Neuronal stem cell (in vitro differentiated cells): ENCODE results near the gene B9D2.

Experiments used
- DNase-seq: peaks from one replicate; pipeline ENCODE4 v3.0.0-alpha.2; 2013; ENCODE audit warnings: low spot score
- H2AFZ ChIP-seq: one replicate; pipeline ENCODE4 v1.6.1; 2013; ENCODE audit warnings: mild to moderate bottlenecking, low read length, inconsistent platforms
- H2AK5ac ChIP-seq: 2 replicates; pipeline ENCODE4 v1.6.1; 2013; ENCODE audit warnings: low read depth, mild to moderate bottlenecking, inconsistent platforms, low read length, moderate library complexity, mixed read lengths
- H2BK120ac ChIP-seq: 2 replicates; pipeline ENCODE4 v1.6.1; 2013; ENCODE audit warnings: low read depth, mild to moderate bottlenecking, inconsistent platforms, low read length, moderate library complexity, mixed read lengths
- H2BK12ac ChIP-seq: one replicate; pipeline ENCODE4 v1.6.1; 2013; ENCODE audit warnings: low read length, inconsistent platforms
- H2BK15ac ChIP-seq: 2 replicates; pipeline ENCODE4 v1.6.1; 2013; ENCODE audit warnings: mild to moderate bottlenecking, low read length, inconsistent platforms, mixed read lengths
- H2BK5ac ChIP-seq: one replicate; pipeline ENCODE4 v1.6.1; 2013; ENCODE audit warnings: inconsistent platforms, mild to moderate bottlenecking, low read length, moderate library complexity
- H3K14ac ChIP-seq: one replicate; pipeline ENCODE4 v1.6.1; 2013; ENCODE audit warnings: low read length, inconsistent platforms
- H3K18ac ChIP-seq: 2 replicates; pipeline ENCODE4 v1.6.1; 2013; ENCODE audit warnings: low read length, inconsistent platforms
- H3K23ac ChIP-seq: 2 replicates; pipeline ENCODE4 v1.6.1; 2013; ENCODE audit warnings: low read depth, mild to moderate bottlenecking, mixed read lengths, low read length, inconsistent platforms; ENCODE audit not compliant: poor library complexity
- H3K27ac ChIP-seq: replicated peaks from 3 replicates; pipeline ENCODE4 v1.5.1; 2013; ENCODE audit warnings: low read length, inconsistent platforms
- H3K27me3 ChIP-seq, 3 experiments: 2 replicates each; pipeline ENCODE4 v1.6.1; 2013; ENCODE audit warnings: low read length in 3 of 3, mild to moderate bottlenecking in 2 of 3, inconsistent platforms in 1 of 3, low read depth in 1 of 3, mixed read lengths in 1 of 3, moderate library complexity in 1 of 3; ENCODE audit not compliant: control insufficient read depth in 3 of 3, insufficient read depth in 3 of 3
- H3K36me3 ChIP-seq, 2 donors: replicated peaks in 1 of 2; 2 replicates each; pipeline ENCODE4 v1.6.1; 2013; ENCODE audit warnings: low read length in 2 of 2; ENCODE audit not compliant: control insufficient read depth in 2 of 2, insufficient read depth in 2 of 2
- H3K4ac ChIP-seq: 2 replicates; pipeline ENCODE4 v1.6.1; 2013; ENCODE audit warnings: inconsistent platforms, mild to moderate bottlenecking, low read length, moderate library complexity
- H3K4me1 ChIP-seq, 2 donors: 1 replicate in 1 of 2; 2 replicates in 1 of 2; pipeline ENCODE4 v1.6.1; 2013; ENCODE audit warnings: low read length in 2 of 2, low read depth in 1 of 2; ENCODE audit not compliant: control insufficient read depth in 2 of 2, insufficient read depth in 1 of 2
- H3K4me2 ChIP-seq: one replicate; pipeline ENCODE4 v1.6.1; 2013; ENCODE audit warnings: mild to moderate bottlenecking, low read length, inconsistent platforms; ENCODE audit not compliant: insufficient read depth, poor library complexity, severe bottlenecking
- H3K4me3 ChIP-seq, 2 donors: 2 replicates each; pipeline ENCODE4 v1.5.1; 2013; ENCODE audit warnings: low read length in 2 of 2, mild to moderate bottlenecking in 2 of 2, inconsistent platforms in 1 of 2, moderate library complexity in 1 of 2
- H3K79me1 ChIP-seq: one replicate; pipeline ENCODE4 v1.6.1; 2013; ENCODE audit warnings: low read depth, mild to moderate bottlenecking, inconsistent platforms, low read length, moderate library complexity
- H3K9ac ChIP-seq: one replicate; pipeline ENCODE4 v1.6.1; 2013; ENCODE audit warnings: mild to moderate bottlenecking, low read depth, low read length, inconsistent platforms; ENCODE audit not compliant: poor library complexity
- H3K9me3 ChIP-seq, 2 donors: replicated peaks in 1 of 2; 2 replicates each; pipeline versions ENCODE3 to v1.6.1; 2013; ENCODE audit warnings: low read length in 2 of 2, mild to moderate bottlenecking in 2 of 2, inconsistent platforms in 1 of 2, low read depth in 1 of 2, mixed read lengths in 1 of 2, moderate library complexity in 1 of 2; ENCODE audit not compliant: control insufficient read depth in 2 of 2, insufficient read depth in 1 of 2
- H4K8ac ChIP-seq: one replicate; pipeline ENCODE4 v1.6.1; 2013; ENCODE audit warnings: low read depth, mild to moderate bottlenecking, inconsistent platforms, low read length, moderate library complexity
- H4K91ac ChIP-seq: one replicate; pipeline ENCODE4 v1.6.1; 2013; ENCODE audit warnings: low read length, low read depth, mild to moderate bottlenecking, inconsistent platforms; ENCODE audit not compliant: poor library complexity
- whole genome bisulfite sequencing, 2 donors: extraction: QIAGEN DNeasy Blood & Tissue Kit; methylation state at CpG; one replicate each; pipeline ENCODE4 v1.1.7; 2013; ENCODE audit warnings: missing lambda C conversion rate in 2 of 2, mixed read lengths in 1 of 2; ENCODE audit not compliant: insufficient read length in 2 of 2, insufficient replicate concordance in 1 of 2; ENCODE audit errors: extremely low coverage in 2 of 2; 5-methylcytosine and 5-hydroxymethylcytosine counted together

Gene B9D2

DNA sequence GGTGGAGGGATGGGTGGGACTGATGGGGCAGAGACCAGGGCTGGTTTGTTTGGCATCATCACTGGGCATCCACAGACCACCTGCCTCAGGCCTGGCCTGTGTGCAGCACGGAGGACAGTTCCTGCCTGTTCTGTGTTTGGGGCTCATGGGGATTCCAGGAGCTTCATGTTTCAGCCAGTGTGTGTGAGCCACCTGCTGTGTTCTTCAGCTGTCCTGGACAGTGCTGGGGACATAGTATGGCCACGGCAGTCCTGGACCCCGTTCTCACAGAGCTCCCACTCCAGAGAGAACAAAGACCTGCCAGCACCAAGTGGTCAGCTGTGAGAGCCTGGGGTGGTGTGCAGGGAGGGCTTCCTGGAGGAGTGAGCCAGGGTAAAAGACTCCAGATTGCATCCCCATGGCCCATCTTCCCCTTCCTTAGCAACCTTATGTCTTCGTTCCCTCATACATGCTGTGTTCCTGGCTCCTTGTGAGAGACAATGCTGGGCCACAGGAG, 55.9 kb downstream of the B9D2 start:
- no CpG with 5 or more reads among the region's 4 CpGs for WGBS, 2 donors
- peak overlapping the region; percentile 47 for H3K27ac ChIP-seq
- H3K23ac ChIP-seq, result no peak overlapping the region
- H2BK5ac ChIP-seq, result peak overlapping the region; percentile 7
- peak overlapping the region; percentile 5 for H4K8ac ChIP-seq
- H3K18ac ChIP-seq, result no peak overlapping the region
- peaks cover 42 to 66% of the 10 kb centered on the region in 2 donors for H3K36me3 ChIP-seq
- H3K9ac ChIP-seq, result no peak overlapping the region
- H3K4ac ChIP-seq, result no peak overlapping the region
- H3K9me3 ChIP-seq, result no peaks in the 10 kb centered on the region
- no peaks in the 10 kb centered on the region for H3K27me3 ChIP-seq
- H2BK12ac ChIP-seq, result no peak overlapping the region
- no peak overlapping the region for H4K91ac ChIP-seq
- no peak overlapping the region for H2BK120ac ChIP-seq
- H3K4me1 ChIP-seq, result peaks cover 0 to 8% of the 10 kb centered on the region in 2 donors
- no peak for DNase-seq
- no peak overlapping the region for H2AFZ ChIP-seq
- no peak overlapping the region for H3K14ac ChIP-seq
- H2BK15ac ChIP-seq, result no peak overlapping the region
- peaks cover 2% of the 10 kb centered on the region for H3K79me1 ChIP-seq
- no peak overlapping the region for H3K4me3 ChIP-seq
- no peak overlapping the region for H3K4me2 ChIP-seq
- no peak overlapping the region for H2AK5ac ChIP-seq

DNA sequence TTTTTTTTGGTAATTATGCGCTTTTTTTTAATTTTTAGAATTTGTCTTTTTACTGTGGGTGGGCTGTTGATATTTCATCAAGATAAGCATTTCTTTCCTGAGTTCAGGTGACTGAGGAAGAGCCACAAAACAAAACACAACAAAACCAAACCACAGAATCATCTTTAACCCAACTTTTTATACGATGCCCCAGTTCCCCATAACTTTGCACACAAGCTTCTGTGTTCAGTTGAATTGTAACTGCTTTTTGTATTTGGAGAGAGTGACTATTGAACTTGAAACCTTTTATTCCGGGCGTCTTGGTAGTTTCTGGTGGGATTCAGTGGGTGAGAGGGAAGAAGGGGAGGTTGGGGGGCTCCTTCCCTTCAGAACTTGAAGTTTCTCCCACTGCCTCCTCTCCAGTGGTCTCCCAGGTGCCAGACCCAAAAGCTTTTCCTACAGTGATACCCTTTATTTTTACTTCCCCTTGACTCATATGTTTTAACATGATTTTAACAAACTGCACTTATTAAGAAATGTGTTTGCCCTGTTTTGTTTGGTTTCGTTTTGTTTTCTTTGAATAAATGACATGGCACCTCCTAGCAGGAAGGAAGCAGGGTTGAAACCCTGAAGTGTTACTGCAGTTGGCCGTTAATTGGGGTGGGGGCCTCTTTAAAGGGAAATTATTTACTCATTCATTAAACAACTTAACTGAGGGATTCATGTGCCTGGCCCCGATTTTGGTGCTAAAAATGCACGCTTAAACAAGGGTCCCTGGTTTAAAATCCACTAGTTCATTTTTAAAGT, 56.7 kb downstream of the B9D2 start:
- H3K9ac ChIP-seq, result no peak overlapping the region
- H2AFZ ChIP-seq, result no peak overlapping the region
- WGBS, 2 donors, result no CpG with 5 or more reads among the region's 8 CpGs
- H3K4ac ChIP-seq, result no peak overlapping the region
- H2BK12ac ChIP-seq, result no peak overlapping the region
- no peaks in the 10 kb centered on the region for H3K9me3 ChIP-seq
- H2BK5ac ChIP-seq, result no peak overlapping the region
- no peak overlapping the region for H3K14ac ChIP-seq
- no peak for DNase-seq
- H4K91ac ChIP-seq, result no peak overlapping the region
- H3K36me3 ChIP-seq, result peaks cover 45 to 66% of the 10 kb centered on the region in 2 donors
- H2BK120ac ChIP-seq, result no peak overlapping the region
- H3K27ac ChIP-seq, result no peak overlapping the region
- H4K8ac ChIP-seq, result no peak overlapping the region
- no peak overlapping the region for H2AK5ac ChIP-seq
- H3K4me3 ChIP-seq, result no peak overlapping the region
- H3K4me2 ChIP-seq, result no peak overlapping the region
- H3K18ac ChIP-seq, result no peak overlapping the region
- H3K4me1 ChIP-seq, result peaks cover 0 to 8% of the 10 kb centered on the region in 2 donors
- H3K27me3 ChIP-seq, result no peaks in the 10 kb centered on the region
- peaks cover 4% of the 10 kb centered on the region for H3K79me1 ChIP-seq
- no peak overlapping the region for H2BK15ac ChIP-seq
- no peak overlapping the region for H3K23ac ChIP-seq

DNA sequence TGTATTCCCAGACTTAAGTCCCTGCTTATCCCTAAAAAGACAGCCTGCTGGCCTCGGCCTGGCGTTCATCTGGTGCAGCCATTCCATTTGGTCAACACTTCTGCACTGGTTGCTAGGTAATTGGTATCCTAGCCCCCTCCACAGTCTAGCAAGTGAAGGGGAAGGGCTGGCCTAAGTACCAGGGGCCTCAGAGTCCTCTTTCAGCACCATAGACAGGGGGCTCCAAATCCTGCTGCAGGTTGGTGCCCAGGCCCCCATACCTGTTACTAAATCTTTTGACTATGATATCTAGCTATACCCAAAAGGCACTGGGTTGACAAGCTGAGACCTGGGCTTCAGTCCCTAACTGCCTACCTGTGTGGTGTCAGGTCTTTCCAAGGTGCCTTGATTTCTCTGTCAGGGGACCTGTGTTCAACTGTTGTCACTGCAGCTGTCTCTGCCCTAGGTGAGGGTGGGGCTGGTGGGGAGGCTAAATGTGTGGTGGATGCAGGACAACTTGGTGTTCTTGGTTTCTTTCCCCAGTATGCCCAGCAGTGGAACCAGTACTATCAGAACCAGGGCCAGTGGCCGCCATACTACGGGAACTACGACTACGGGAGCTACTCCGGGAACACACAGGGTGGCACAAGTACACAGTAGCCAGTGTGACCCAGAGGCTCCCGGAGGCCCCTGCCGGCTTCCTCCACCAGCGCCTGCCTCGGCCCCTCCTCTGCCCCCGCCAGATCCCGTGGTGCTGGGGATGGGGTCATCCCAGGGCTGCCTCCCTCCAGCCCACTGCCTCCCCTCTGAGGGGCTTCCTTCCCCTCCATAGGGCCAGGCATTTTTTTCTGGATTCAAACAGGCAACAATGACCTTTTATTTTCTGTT, 57.8 kb downstream of the B9D2 start:
- Histone ChIP-seq H3K27ac (no peak overlapping the region), H4K8ac (no peak overlapping the region), H3K14ac (no peak overlapping the region), H3K9me3 (no peaks in the 10 kb centered on the region), H2AFZ (no peak overlapping the region), H2BK5ac (no peak overlapping the region), H3K27me3 (no peaks in the 10 kb centered on the region), H3K4me1 (peaks cover 0 to 7% of the 10 kb centered on the region in 2 donors), H3K4ac (no peak overlapping the region), H3K4me3 (no peak overlapping the region), H3K23ac (no peak overlapping the region), H2BK120ac (no peak overlapping the region), H3K18ac (no peak overlapping the region), H2AK5ac (no peak overlapping the region), H3K36me3 (peaks cover 53 to 76% of the 10 kb centered on the region in 2 donors), H3K79me1 (peaks cover 3% of the 10 kb centered on the region), H3K4me2 (no peak overlapping the region), H3K9ac (no peak overlapping the region), H2BK12ac (no peak overlapping the region), H4K91ac (no peak overlapping the region), H2BK15ac (no peak overlapping the region)
- no CpG with 5 or more reads among the region's 13 CpGs for WGBS, 2 donors
- DNase-seq, result no peak
